H9 (cell line): Measurements from ENCODE around the gene ESRRB. TPM values are rescaled to one million over a fixed set of nuclear protein-coding genes. Genes with fewer than 3 reads are reported as not detected.

Experiments
- DNase-seq: peaks from one replicate; pipeline ENCODE4 v3.0.0-alpha.2; 2017
- H2AFZ ChIP-seq: one replicate; pipeline ENCODE4 v1.6.1; 2013; ENCODE audit warnings: mild to moderate bottlenecking, low read length, control low read depth, moderate library complexity
- H2AK5ac ChIP-seq: 2 replicates; pipeline ENCODE4 v1.6.1; 2013; ENCODE audit warnings: low read length, control low read depth, mixed read lengths; ENCODE audit not compliant: insufficient read length
- H2BK120ac ChIP-seq: one replicate; pipeline ENCODE4 v1.6.1; 2013; ENCODE audit warnings: low read depth, mild to moderate bottlenecking, low read length, control low read depth, inconsistent platforms; ENCODE audit not compliant: poor library complexity, severe bottlenecking
- H2BK12ac ChIP-seq: 2 replicates; pipeline ENCODE4 v1.6.1; 2013; ENCODE audit warnings: low read length, control low read depth, mixed read lengths, low read depth; ENCODE audit not compliant: insufficient read length
- H2BK15ac ChIP-seq: 2 replicates; pipeline ENCODE4 v1.6.1; 2013; ENCODE audit warnings: low read depth, low read length, control low read depth
- H2BK20ac ChIP-seq: one replicate; pipeline ENCODE4 v1.6.1; 2013; ENCODE audit warnings: low read depth, mild to moderate bottlenecking, low read length, control low read depth, inconsistent platforms; ENCODE audit not compliant: poor library complexity, severe bottlenecking
- H2BK5ac ChIP-seq: 2 replicates; pipeline ENCODE4 v1.6.1; 2013; ENCODE audit warnings: low read length, control low read depth, mixed read lengths; ENCODE audit not compliant: insufficient read length
- H3K14ac ChIP-seq: 2 replicates; pipeline ENCODE4 v1.6.1; 2013; ENCODE audit warnings: low read length, control low read depth; ENCODE audit not compliant: insufficient read depth
- H3K18ac ChIP-seq: 2 replicates; pipeline ENCODE4 v1.6.1; 2013; ENCODE audit warnings: low read depth, mild to moderate bottlenecking, mixed read lengths, low read length, control low read depth; ENCODE audit not compliant: insufficient read length
- H3K23ac ChIP-seq: 2 replicates; pipeline ENCODE4 v1.6.1; 2013; ENCODE audit warnings: low read length, control low read depth, mixed read lengths, low read depth; ENCODE audit not compliant: insufficient read length
- H3K23me2 ChIP-seq: 2 replicates; pipeline ENCODE4 v1.6.1; 2013; ENCODE audit warnings: low read depth, mild to moderate bottlenecking, mixed read lengths, low read length, control low read depth; ENCODE audit not compliant: insufficient read length, poor library complexity, severe bottlenecking
- H3K27ac ChIP-seq: 2 replicates; pipeline ENCODE4 v1.5.1; 2013; ENCODE audit warnings: low read length, control low read depth, mixed read lengths, low read depth; ENCODE audit not compliant: insufficient read length
- H3K27me3 ChIP-seq: 2 replicates; pipeline ENCODE4 v1.6.1; 2013; ENCODE audit warnings: low read length, control low read depth, inconsistent platforms; ENCODE audit not compliant: insufficient read depth
- H3K4ac ChIP-seq: 2 replicates; pipeline ENCODE4 v1.6.1; 2013; ENCODE audit warnings: low read depth, mild to moderate bottlenecking, control low read depth, inconsistent platforms, low read length, moderate library complexity
- H3K4me1 ChIP-seq: 2 replicates; pipeline ENCODE4 v1.6.1; 2013; ENCODE audit warnings: low read length, control low read depth, inconsistent platforms; ENCODE audit not compliant: insufficient read depth
- H3K4me2 ChIP-seq: 2 replicates; pipeline ENCODE4 v1.6.1; 2013; ENCODE audit warnings: low read length, control low read depth, mixed read lengths; ENCODE audit not compliant: insufficient read length, insufficient read depth
- H3K56ac ChIP-seq: 2 replicates; pipeline ENCODE4 v1.6.1; 2013; ENCODE audit warnings: low read depth, mild to moderate bottlenecking, mixed read lengths, low read length, control low read depth; ENCODE audit not compliant: insufficient read length
- H3K79me1 ChIP-seq: 2 replicates; pipeline ENCODE4 v1.6.1; 2013; ENCODE audit warnings: low read depth, mild to moderate bottlenecking, moderate library complexity, low read length, control low read depth, inconsistent platforms; ENCODE audit not compliant: insufficient read depth, poor library complexity, severe bottlenecking
- H3K79me2 ChIP-seq: 2 replicates; pipeline ENCODE4 v1.6.1; 2013; ENCODE audit warnings: low read length, control low read depth, inconsistent platforms; ENCODE audit not compliant: insufficient read depth
- H3K9ac ChIP-seq: 2 replicates; pipeline ENCODE4 v1.6.1; 2013; ENCODE audit warnings: low read length, control low read depth, mixed read lengths; ENCODE audit not compliant: insufficient read length; ENCODE audit errors: extremely low read depth
- H3K9me3 ChIP-seq: one replicate; pipeline ENCODE4 v1.6.1; 2013; ENCODE audit warnings: low read depth, low read length, inconsistent platforms; ENCODE audit not compliant: control insufficient read depth
- H3T11ph ChIP-seq: one replicate; pipeline ENCODE4 v1.6.1; 2013; ENCODE audit warnings: mild to moderate bottlenecking, low read length, control low read depth, inconsistent platforms
- H4K20me1 ChIP-seq: one replicate; pipeline ENCODE4 v1.6.1; 2013; ENCODE audit not compliant: control insufficient read depth, insufficient read length, insufficient read depth
- H4K5ac ChIP-seq: 2 replicates; pipeline ENCODE4 v1.6.1; 2013; ENCODE audit warnings: low read depth, mild to moderate bottlenecking, mixed read lengths, low read length, control low read depth; ENCODE audit not compliant: insufficient read length
- H4K8ac ChIP-seq: replicated peaks from 2 replicates; pipeline ENCODE4 v1.6.1; 2013; ENCODE audit warnings: low read length, control low read depth, mixed read lengths, low read depth; ENCODE audit not compliant: insufficient read length
- H4K91ac ChIP-seq: 2 replicates; pipeline ENCODE4 v1.6.1; 2013; ENCODE audit warnings: low read depth, mild to moderate bottlenecking, moderate library complexity, mixed read lengths, low read length, control low read depth; ENCODE audit not compliant: insufficient read length
- H3K27ac Mint-ChIP-seq, 3 experiments: 2 replicates in 2 of 3; 3 replicates in 1 of 3; pipeline ENCODE4 v1.8.0; 2020 to 2021; ENCODE audit warnings: mixed read lengths in 3 of 3, mild to moderate bottlenecking in 1 of 3, moderate library complexity in 1 of 3
- H3K27me3 Mint-ChIP-seq: 2 replicates; pipeline ENCODE4 v1.8.0; 2021; ENCODE audit warnings: low read depth, mild to moderate bottlenecking, moderate library complexity, mixed read lengths
- H3K36me3 Mint-ChIP-seq, 3 experiments: 2 replicates in 2 of 3; 3 replicates in 1 of 3; pipeline ENCODE4 v1.8.0; 2020 to 2021; ENCODE audit warnings: low read depth in 3 of 3, mixed read lengths in 3 of 3; ENCODE audit not compliant: insufficient read depth in 1 of 3
- H3K4me1 Mint-ChIP-seq, 2 experiments: 2 replicates each; pipeline ENCODE4 v1.8.0; 2020; ENCODE audit warnings: mixed read lengths in 2 of 2
- H3K4me3 Mint-ChIP-seq, 2 experiments: 2 replicates in 1 of 2; 3 replicates in 1 of 2; pipeline ENCODE4 v1.8.0; 2020 to 2021; ENCODE audit warnings: mild to moderate bottlenecking in 2 of 2, mixed read lengths in 2 of 2, moderate library complexity in 1 of 2
- H3K9me3 Mint-ChIP-seq, 2 experiments: 2 replicates in 1 of 2; 3 replicates in 1 of 2; pipeline ENCODE4 v1.8.0; 2020; ENCODE audit warnings: mild to moderate bottlenecking in 2 of 2, mixed read lengths in 2 of 2, moderate library complexity in 1 of 2
- WGBS: extraction: QIAGEN DNeasy Blood & Tissue Kit; methylation state at CpG from one replicate; pipeline ENCODE4 v1.1.7; 2013; ENCODE audit warnings: missing lambda C conversion rate, low lambda C conversion rate, mixed read lengths; ENCODE audit not compliant: insufficient read length; ENCODE audit errors: extremely low coverage; 5-methylcytosine and 5-hydroxymethylcytosine counted together
- total RNA-seq: library from RNA; stranded (reverse); gene quantifications from 2 replicates; pipeline ENCODE4 v1.2.1, GENCODE V29; 2021
- TF ChIP-seq, protein P1 (sequence below): fragments of 200-600 bp; sonication (generic); conservative IDR thresholded peaks from 3 replicates; pipeline ENCODE4 v1.8.0; 2021; ENCODE audit warnings: antibody characterized with exemption, mild to moderate bottlenecking

The ESRRB gene
- total RNA-seq, 1 experiment from 2014 or later, result 0.11 TPM

DNA sequence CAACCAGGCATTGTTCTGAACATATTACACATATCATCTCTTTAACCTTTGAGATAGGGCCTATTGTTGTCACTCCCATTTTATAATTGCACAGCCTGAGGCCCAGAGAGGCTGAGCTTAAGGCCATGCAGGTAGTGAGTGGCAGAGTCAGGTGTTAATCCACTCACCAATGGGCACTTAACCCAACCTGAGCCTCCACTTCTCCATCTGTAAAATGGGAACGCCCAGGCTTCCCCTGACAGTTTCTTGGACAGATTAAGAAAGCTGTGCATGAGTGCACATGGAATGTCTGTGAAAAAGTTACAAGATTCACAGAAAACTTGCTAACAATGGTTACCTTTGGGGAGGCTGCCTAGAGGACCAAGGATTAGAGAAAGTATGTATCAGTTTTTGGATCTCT, 32.9 kb downstream of the ESRRB start:
- Histone ChIP-seq H2BK12ac (no peak overlapping the region), H3K18ac (no peak overlapping the region), H3K9ac (no peak overlapping the region), H3K27me3 (no peaks in the 10 kb centered on the region), H3K79me2 (no peaks in the 10 kb centered on the region), H3K23me2 (no peaks in the 10 kb centered on the region), H3T11ph (no peak overlapping the region), H3K4me2 (no peak overlapping the region), H2BK120ac (no peak overlapping the region), H3K4ac (no peak overlapping the region), H3K27ac (no peak overlapping the region), H3K23ac (no peak overlapping the region), H4K8ac (no peak overlapping the region), H3K4me1 (no peaks in the 10 kb centered on the region; the same call in 1 of the 2 replicates), H3K14ac (no peak overlapping the region), H2BK5ac (no peak overlapping the region), H2AFZ (no peak overlapping the region), H2BK15ac (no peak overlapping the region), H2BK20ac (no peak overlapping the region), H3K79me1 (no peaks in the 10 kb centered on the region), H4K91ac (no peak overlapping the region), H4K20me1 (no peaks in the 10 kb centered on the region), H4K5ac (no peak overlapping the region), H3K56ac (no peak overlapping the region), H3K9me3 (no peaks in the 10 kb centered on the region), H2AK5ac (no peak overlapping the region)
- no peak overlapping the region for H3K4me3 Mint-ChIP-seq
- H3K36me3 Mint-ChIP-seq, result no peaks in the 10 kb centered on the region
- TF ChIP-seq, protein P1, sequence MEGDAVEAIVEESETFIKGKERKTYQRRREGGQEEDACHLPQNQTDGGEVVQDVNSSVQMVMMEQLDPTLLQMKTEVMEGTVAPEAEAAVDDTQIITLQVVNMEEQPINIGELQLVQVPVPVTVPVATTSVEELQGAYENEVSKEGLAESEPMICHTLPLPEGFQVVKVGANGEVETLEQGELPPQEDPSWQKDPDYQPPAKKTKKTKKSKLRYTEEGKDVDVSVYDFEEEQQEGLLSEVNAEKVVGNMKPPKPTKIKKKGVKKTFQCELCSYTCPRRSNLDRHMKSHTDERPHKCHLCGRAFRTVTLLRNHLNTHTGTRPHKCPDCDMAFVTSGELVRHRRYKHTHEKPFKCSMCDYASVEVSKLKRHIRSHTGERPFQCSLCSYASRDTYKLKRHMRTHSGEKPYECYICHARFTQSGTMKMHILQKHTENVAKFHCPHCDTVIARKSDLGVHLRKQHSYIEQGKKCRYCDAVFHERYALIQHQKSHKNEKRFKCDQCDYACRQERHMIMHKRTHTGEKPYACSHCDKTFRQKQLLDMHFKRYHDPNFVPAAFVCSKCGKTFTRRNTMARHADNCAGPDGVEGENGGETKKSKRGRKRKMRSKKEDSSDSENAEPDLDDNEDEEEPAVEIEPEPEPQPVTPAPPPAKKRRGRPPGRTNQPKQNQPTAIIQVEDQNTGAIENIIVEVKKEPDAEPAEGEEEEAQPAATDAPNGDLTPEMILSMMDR, result no peak
- H3K27me3 Mint-ChIP-seq, result peaks cover 6% of the 10 kb centered on the region
- WGBS, result no CpG with 5 or more reads among the region's 1 CpG
- DNase-seq, result no peak
- H3K27ac Mint-ChIP-seq, result no peak overlapping the region
- no peaks in the 10 kb centered on the region for H3K9me3 Mint-ChIP-seq
- peaks cover 34 to 67% of the 10 kb centered on the region in 2 experiments for H3K4me1 Mint-ChIP-seq
